ENCODE measurements around the gene RAB28.

The RAB28 gene

DNA sequence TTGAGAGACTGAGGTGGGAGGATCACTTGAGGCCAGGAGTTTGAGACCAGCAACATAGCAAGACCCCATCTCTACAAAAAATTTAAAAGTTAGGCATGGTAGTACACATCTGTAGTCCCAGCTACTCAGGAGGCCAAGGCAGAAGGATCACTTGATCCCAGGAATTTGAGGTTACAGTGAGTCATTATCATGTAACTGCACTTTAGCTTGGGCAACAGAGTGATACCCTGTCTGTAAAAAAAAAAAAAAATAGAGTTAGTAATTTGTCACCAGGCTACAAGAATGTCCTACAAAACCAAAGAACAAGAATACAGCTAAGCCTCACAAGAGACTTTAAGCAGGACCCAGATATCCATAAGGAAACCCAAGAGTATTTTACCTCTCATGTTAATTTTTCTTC lies 27.0 kb upstream of the RAB28 start:
- DNase-seq (ENCODE audit: low read depth in 1 of 2, low spot score in 1 of 2) = no peak

- no peak for DNase-seq (ENCODE audit: low read depth in 1 of 2, low spot score in 1 of 2)
These were observed 25.3 kb upstream of the RAB28 start for GRCh38 chr4:13509442-13509841.

- no peak for DNase-seq (ENCODE audit: low read depth in 1 of 2, low spot score in 1 of 2)
These were observed 20.2 kb upstream of the RAB28 start for GRCh38 chr4:13504374-13504773.

- no peak for DNase-seq (ENCODE audit: low read depth in 1 of 2, low spot score in 1 of 2)
These were observed 14.3 kb upstream of the RAB28 start for GRCh38 chr4:13498469-13498868.

DNA sequence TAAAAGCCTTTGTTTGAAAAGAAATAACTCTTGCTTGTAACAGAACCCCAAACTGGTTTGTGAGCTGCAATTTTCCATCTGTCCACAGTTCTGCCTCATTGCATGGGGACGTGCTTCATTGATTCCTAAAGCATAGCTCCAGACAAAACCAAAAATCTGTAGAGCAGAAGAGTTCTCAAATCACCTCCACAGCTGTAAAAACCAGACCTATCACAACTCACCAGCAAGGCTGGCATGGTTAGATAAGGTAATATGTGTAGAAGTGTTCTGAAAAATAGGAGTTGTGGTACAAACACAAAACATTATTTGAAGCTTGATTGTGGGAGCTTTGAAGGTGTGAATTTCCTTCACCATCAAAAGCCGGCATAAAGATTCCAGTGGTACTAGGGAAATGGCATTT lies 12.5 kb upstream of the RAB28 start:
- DNase-seq (ENCODE audit: low read depth in 1 of 2, low spot score in 1 of 2) = no peak

GRCh38 chr4:13495753-13496152 lies 11.6 kb upstream of the RAB28 start:
- DNase-seq (ENCODE audit: low read depth in 1 of 2, low spot score in 1 of 2) = no peak

DNA sequence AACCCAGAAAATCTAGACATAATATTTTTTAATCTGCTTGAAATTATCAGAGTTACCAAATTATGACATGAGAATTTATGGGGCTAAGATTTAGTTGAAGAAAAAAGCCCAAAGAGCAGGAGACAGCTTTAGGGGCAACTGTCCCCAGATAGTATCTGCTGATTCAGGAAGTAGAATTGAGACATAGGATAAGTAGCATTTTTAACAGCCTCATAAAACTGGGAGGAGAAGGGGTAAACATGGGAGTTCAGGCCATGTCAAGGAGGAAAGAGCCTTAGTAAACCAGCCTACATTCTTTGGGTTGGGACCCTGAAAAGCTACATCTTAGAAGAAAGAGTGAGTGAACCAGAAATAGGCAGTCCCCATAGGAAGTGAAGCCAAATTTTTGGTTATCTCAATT lies 9.7 kb upstream of the RAB28 start:
- no peak for DNase-seq (ENCODE audit: low read depth in 1 of 2, low spot score in 1 of 2)

- DNase-seq (ENCODE audit: low read depth in 1 of 2, low spot score in 1 of 2) = no peak
These were observed 8.6 kb upstream of the RAB28 start for GRCh38 chr4:13492747-13493146.

- no peak for DNase-seq (ENCODE audit: low read depth in 1 of 2, low spot score in 1 of 2)
These were observed 645 bp upstream of the RAB28 start for GRCh38 chr4:13484749-13485221.

DNA sequence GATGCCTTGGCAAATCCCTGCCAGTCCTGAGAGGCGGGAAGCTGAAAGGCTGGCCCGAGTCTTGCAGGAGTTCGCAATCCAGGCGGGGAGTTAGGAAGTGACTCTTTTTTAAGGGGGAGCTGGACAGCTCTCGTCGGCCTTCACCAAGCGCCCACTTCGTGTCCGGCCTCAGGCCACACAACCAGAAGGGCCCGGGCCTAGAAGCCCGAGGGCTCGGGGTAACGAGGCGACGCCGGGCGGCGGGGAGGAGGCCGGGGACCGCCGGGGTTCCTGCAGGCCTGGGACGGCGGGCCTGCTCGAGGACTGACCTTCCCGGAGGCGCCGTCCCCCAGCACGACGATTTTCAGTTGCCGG lies 395 bp downstream of the RAB28 start:
- DNase-seq (ENCODE audit: low read depth in 1 of 2, low spot score in 1 of 2) = no peak

GRCh38 chr4:13483136-13483767 lies 888 bp downstream of the RAB28 start:
- no peak for DNase-seq (ENCODE audit: low read depth in 1 of 2, low spot score in 1 of 2)

DNA sequence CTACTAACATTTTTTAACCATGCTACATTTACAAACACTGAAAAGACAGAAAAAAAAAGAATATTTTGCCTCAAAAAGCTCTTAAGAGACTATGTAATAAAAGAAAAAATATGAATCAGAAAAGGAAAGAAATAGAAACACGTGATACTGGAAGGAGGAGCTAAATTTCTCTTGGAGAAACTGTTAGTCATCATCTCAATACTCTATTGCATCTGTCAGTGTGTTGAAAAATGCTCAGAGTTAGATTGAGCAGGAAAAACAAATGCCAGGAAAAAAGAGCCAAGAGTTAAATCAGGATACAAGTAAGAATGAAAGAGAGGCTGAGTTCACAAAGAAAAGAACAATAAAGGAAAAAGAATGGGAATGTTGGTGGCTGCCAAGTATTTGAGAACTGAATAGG lies 2.6 kb downstream of the RAB28 start:
- no peak for DNase-seq (ENCODE audit: low read depth in 1 of 2, low spot score in 1 of 2)

- no peak for DNase-seq (ENCODE audit: low read depth in 1 of 2, low spot score in 1 of 2)
These were observed 5.4 kb downstream of the RAB28 start for GRCh38 chr4:13478707-13479106.

DNA sequence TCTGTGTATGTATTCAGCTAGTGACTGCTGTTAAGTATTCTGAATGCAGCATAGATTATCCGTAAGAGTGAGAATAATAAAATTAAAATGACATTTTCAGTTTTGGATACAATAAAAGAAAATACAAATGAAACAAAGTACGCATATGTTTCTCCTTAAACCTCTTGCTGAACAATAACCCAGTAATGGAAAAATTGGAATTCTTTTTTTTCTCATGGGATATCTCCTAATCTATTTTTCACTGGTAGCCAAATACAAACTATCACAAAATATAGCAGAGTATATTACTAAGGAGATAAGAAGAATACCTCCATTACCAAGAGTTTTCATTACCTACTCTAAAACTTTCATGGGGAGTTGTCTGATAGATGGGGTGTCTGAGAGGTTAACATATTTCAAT lies 6.0 kb downstream of the RAB28 start:
- DNase-seq (ENCODE audit: low read depth in 1 of 2, low spot score in 1 of 2) = no peak

- DNase-seq (ENCODE audit: low read depth in 1 of 2, low spot score in 1 of 2) = no peak
These were observed 7.2 kb downstream of the RAB28 start for GRCh38 chr4:13476915-13477314.

- no peak for DNase-seq (ENCODE audit: low read depth in 1 of 2, low spot score in 1 of 2)
These were observed 8.0 kb downstream of the RAB28 start for GRCh38 chr4:13476152-13476551.

DNA sequence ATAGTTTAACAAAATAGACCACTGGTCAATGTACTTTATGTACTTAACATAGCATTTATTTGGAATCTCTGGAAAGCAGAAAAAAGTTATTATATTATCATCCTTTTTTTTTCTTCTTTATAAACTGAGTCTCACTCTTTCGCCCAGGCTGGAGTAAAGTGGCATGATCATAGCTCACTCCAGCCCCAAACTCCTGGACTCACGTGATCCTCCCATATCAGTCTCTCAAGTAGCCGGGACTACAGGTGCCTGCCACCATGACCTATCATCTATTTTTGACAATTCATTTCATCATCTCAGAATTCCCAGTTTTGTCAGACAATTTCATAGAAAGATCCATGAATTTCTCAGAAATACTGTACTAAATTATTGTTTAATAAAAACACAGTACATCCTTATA lies 12.7 kb downstream of the RAB28 start:
- no peak for DNase-seq (ENCODE audit: low read depth in 1 of 2, low spot score in 1 of 2)

DNA sequence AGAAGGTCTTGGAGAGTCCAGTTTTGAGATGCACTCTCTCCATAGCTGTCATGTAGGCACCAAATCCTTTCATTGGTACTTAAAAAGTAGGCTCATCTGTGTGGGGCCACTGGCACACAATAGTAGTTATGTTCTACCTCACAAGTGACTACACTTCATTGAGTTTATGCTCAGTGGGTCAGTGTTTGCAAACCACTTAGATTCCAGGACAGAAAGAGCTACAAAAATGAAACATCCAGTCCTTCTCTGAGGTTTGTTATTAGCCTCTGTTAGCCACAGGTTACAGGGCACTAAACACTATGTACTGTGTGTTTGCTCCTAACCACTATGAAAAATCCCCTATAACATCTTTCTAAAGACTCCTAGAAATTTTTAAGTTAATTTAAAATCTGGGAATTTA lies 13.8 kb downstream of the RAB28 start:
- DNase-seq (ENCODE audit: low read depth in 1 of 2, low spot score in 1 of 2) = no peak

DNA sequence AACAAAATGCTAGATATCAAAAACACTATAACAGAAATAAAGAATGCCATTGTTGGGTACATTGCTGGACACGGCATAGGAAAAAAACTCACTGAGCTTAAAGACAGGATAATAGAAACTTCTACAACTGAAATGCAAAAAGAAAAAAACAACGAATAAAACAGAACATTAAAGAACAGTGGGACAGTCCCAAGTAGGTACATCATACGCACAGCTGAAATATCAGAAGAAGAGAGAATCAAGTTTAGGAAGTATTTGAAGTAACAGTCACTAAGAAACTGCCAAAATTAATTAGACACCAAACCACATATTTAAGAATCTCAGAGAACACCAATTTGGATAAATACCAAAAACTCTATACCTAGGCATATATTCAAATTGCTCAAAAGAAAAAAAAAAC lies 19.2 kb downstream of the RAB28 start:
- DNase-seq (ENCODE audit: low read depth in 1 of 2, low spot score in 1 of 2) = no peak

- DNase-seq (ENCODE audit: low read depth in 1 of 2, low spot score in 1 of 2) = no peak
These were observed 19.6 kb downstream of the RAB28 start for GRCh38 chr4:13464543-13464942.

GRCh38 chr4:13461191-13461905 lies 22.8 kb downstream of the RAB28 start:
- no peak for DNase-seq (ENCODE audit: low read depth in 1 of 2, low spot score in 1 of 2)

- DNase-seq (ENCODE audit: low read depth in 1 of 2, low spot score in 1 of 2) = no peak
These were observed 28.7 kb downstream of the RAB28 start for GRCh38 chr4:13455411-13455810.

- DNase-seq (ENCODE audit: low read depth in 1 of 2, low spot score in 1 of 2) = no peak
These were observed 29.4 kb downstream of the RAB28 start for GRCh38 chr4:13454786-13455185.
